Measurements from ENCODE around the gene CDHR2.

CDHR2 gene

DNA sequence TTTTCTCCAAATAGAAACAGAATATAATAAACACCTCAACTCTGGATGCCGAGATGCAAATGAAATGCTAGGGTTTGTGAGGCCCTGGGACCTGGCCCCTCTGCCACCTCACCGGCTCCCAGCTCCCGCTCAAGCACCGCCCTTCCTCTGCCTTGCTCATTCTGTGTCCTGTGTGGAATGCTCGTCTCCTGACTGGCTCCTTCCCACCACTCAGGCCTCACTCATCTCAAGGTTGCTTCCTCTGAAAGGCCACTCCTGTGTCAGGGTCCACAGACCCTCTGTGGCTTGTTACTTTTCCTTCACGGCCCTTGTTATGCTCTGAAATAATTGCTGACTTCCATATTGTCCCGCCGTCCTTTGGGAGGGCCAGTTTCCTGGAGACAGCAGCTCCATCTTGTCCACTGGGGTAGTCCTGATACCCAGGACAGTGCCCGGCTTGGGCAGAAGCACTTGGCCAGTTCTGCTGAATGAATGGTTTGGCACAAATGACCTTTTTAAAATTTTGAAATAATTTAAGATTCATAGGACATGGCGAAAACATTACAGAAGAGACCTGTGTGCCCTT is 27.4 kb upstream of the CDHR2 start:
- H3K36me3 ChIP-seq (ENCODE audit: insufficient read depth, insufficient read length, low read length), result no peaks in the 10 kb centered on the region
- H3K9me3 ChIP-seq (ENCODE audit: insufficient read depth, low read length), result no peaks in the 10 kb centered on the region
- TF ChIP-seq ZNF274 (IDR thresholded peaks at IDR 0.05; ENCODE audit: low read depth, low read length) (no peak), YY1 (IDR thresholded peaks at IDR 0.05; ENCODE audit: insufficient read depth, insufficient read length) (no peak), SUZ12 (IDR thresholded peaks at IDR 0.05; ENCODE audit: extremely low read depth, insufficient read depth, insufficient read length) (no peak)
- no peak overlapping the region for H3K4me3 ChIP-seq (ENCODE audit: insufficient read length, low read depth)
- no peak for DNase-seq (ENCODE audit: low read depth, low spot score)
- no peaks in the 10 kb centered on the region for H3K4me1 ChIP-seq (ENCODE audit: insufficient read depth, insufficient read length)
- H3K27me3 ChIP-seq (ENCODE audit: insufficient read depth, insufficient read length), result no peaks in the 10 kb centered on the region
- no peak overlapping the region for H3K9ac ChIP-seq (ENCODE audit: insufficient read length, low read depth)

DNA sequence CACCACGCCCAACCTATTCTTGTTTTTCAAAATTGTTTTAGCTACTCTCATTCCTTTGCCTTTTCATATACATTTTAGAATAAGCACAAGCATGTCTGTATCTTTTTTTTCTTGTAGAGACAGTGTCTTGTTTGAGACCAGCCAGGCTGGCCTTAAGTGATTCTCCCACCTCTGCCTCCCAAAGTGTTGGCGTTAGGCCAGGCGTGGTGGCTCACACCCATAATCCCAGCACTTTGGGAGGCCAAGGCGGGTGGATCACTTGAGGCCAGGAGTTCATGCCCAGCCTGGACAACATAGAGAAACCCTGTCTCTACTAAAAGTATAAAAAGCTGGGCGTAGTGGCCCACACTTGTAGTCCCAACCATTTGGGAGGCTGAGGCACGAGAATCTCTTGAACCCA is 25.0 kb upstream of the CDHR2 start:
- no peaks in the 10 kb centered on the region for H3K9me3 ChIP-seq (ENCODE audit: insufficient read depth, low read length)
- no peak overlapping the region for H3K9ac ChIP-seq (ENCODE audit: insufficient read length, low read depth)
- no peaks in the 10 kb centered on the region for H3K27me3 ChIP-seq (ENCODE audit: insufficient read depth, insufficient read length)
- H3K36me3 ChIP-seq (ENCODE audit: insufficient read depth, insufficient read length, low read length), result peaks cover 21% of the 10 kb centered on the region
- H3K4me1 ChIP-seq (ENCODE audit: insufficient read depth, insufficient read length), result peaks cover 4% of the 10 kb centered on the region
- DNase-seq (ENCODE audit: low read depth, low spot score), result no peak
- no peak overlapping the region for H3K4me3 ChIP-seq (ENCODE audit: insufficient read length, low read depth)
- no peak for TF ChIP-seq ZNF274 (IDR thresholded peaks at IDR 0.05; ENCODE audit: low read depth, low read length)
- no peak for TF ChIP-seq SUZ12 (IDR thresholded peaks at IDR 0.05; ENCODE audit: extremely low read depth, insufficient read depth, insufficient read length)

- H3K36me3 ChIP-seq (ENCODE audit: insufficient read depth, insufficient read length, low read length), result peaks cover 28% of the 10 kb centered on the region
- TF ChIP-seq ZNF274 (IDR thresholded peaks at IDR 0.05; ENCODE audit: low read depth, low read length) (no peak), YY1 (IDR thresholded peaks at IDR 0.05; ENCODE audit: insufficient read depth, insufficient read length) (no peak), SUZ12 (IDR thresholded peaks at IDR 0.05; ENCODE audit: extremely low read depth, insufficient read depth, insufficient read length) (no peak)
- no peaks in the 10 kb centered on the region for H3K9me3 ChIP-seq (ENCODE audit: insufficient read depth, low read length)
- no peak for DNase-seq (ENCODE audit: low read depth, low spot score)
- peaks cover 4% of the 10 kb centered on the region for H3K4me1 ChIP-seq (ENCODE audit: insufficient read depth, insufficient read length)
- no peak overlapping the region for H3K4me3 ChIP-seq (ENCODE audit: insufficient read length, low read depth)
- no peaks in the 10 kb centered on the region for H3K27me3 ChIP-seq (ENCODE audit: insufficient read depth, insufficient read length)
- H3K9ac ChIP-seq (ENCODE audit: insufficient read length, low read depth), result no peak overlapping the region
These were observed 24.2 kb upstream of the CDHR2 start for GRCh38 chr5:176524987-176525386.

- no peaks in the 10 kb centered on the region for H3K9me3 ChIP-seq (ENCODE audit: insufficient read depth, low read length)
- no peak for DNase-seq (ENCODE audit: low read depth, low spot score)
- peaks cover 4% of the 10 kb centered on the region for H3K4me1 ChIP-seq (ENCODE audit: insufficient read depth, insufficient read length)
- TF ChIP-seq ZNF274 (IDR thresholded peaks at IDR 0.05; ENCODE audit: low read depth, low read length) (no peak), SUZ12 (IDR thresholded peaks at IDR 0.05; ENCODE audit: extremely low read depth, insufficient read depth, insufficient read length) (no peak), YY1 (IDR thresholded peaks at IDR 0.05; ENCODE audit: insufficient read depth, insufficient read length) (no peak)
- H3K27me3 ChIP-seq (ENCODE audit: insufficient read depth, insufficient read length), result no peaks in the 10 kb centered on the region
- H3K4me3 ChIP-seq (ENCODE audit: insufficient read length, low read depth), result no peak overlapping the region
- H3K9ac ChIP-seq (ENCODE audit: insufficient read length, low read depth), result no peak overlapping the region
- peaks cover 33% of the 10 kb centered on the region for H3K36me3 ChIP-seq (ENCODE audit: insufficient read depth, insufficient read length, low read length)
These were observed 23.5 kb upstream of the CDHR2 start for GRCh38 chr5:176525677-176526076.

DNA sequence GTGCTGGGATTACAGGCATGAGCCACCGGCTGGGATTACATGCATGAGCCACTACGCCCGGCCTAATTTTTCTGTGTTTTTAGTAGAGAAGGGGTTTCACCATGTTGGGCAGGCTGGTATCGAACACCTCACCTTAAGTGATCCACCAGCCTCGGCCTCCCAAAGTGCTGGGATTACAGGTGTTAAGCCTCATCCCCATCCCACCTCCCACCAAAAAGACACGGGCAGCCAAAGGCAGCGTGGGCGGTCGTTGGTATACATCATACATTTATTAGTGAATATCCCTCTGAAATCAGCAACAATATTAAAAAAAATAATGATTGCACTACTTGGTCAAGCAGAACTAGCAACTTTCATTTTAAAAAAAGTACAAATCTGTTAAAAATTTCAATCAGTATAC is 22.7 kb upstream of the CDHR2 start:
- no peaks in the 10 kb centered on the region for H3K9me3 ChIP-seq (ENCODE audit: insufficient read depth, low read length)
- no peak overlapping the region for H3K9ac ChIP-seq (ENCODE audit: insufficient read length, low read depth)
- H3K27me3 ChIP-seq (ENCODE audit: insufficient read depth, insufficient read length), result no peaks in the 10 kb centered on the region
- H3K4me1 ChIP-seq (ENCODE audit: insufficient read depth, insufficient read length), result peaks cover 9% of the 10 kb centered on the region
- H3K36me3 ChIP-seq (ENCODE audit: insufficient read depth, insufficient read length, low read length), result peaks cover 40% of the 10 kb centered on the region
- TF ChIP-seq YY1 (IDR thresholded peaks at IDR 0.05; ENCODE audit: insufficient read depth, insufficient read length), result no peak
- no peak for TF ChIP-seq SUZ12 (IDR thresholded peaks at IDR 0.05; ENCODE audit: extremely low read depth, insufficient read depth, insufficient read length)
- TF ChIP-seq ZNF274 (IDR thresholded peaks at IDR 0.05; ENCODE audit: low read depth, low read length), result no peak
- H3K4me3 ChIP-seq (ENCODE audit: insufficient read length, low read depth), result no peak overlapping the region
- no peak for DNase-seq (ENCODE audit: low read depth, low spot score)

GRCh38 chr5:176527246-176528222 is 21.6 kb upstream of the CDHR2 start:
- H3K27me3 ChIP-seq (ENCODE audit: insufficient read depth, insufficient read length), result no peaks in the 10 kb centered on the region
- H3K36me3 ChIP-seq (ENCODE audit: insufficient read depth, insufficient read length, low read length), result peaks cover 48% of the 10 kb centered on the region
- no peak overlapping the region for H3K4me3 ChIP-seq (ENCODE audit: insufficient read length, low read depth)
- H3K9ac ChIP-seq (ENCODE audit: insufficient read length, low read depth), result no peak overlapping the region
- TF ChIP-seq SUZ12 (IDR thresholded peaks at IDR 0.05; ENCODE audit: extremely low read depth, insufficient read depth, insufficient read length), result no peak
- TF ChIP-seq ZNF274 (IDR thresholded peaks at IDR 0.05; ENCODE audit: low read depth, low read length), result no peak
- TF ChIP-seq YY1 (IDR thresholded peaks at IDR 0.05; ENCODE audit: insufficient read depth, insufficient read length), result no peak
- no peaks in the 10 kb centered on the region for H3K9me3 ChIP-seq (ENCODE audit: insufficient read depth, low read length)
- no peak for DNase-seq (ENCODE audit: low read depth, low spot score)
- peaks cover 9% of the 10 kb centered on the region for H3K4me1 ChIP-seq (ENCODE audit: insufficient read depth, insufficient read length)

GRCh38 chr5:176528301-176528700 is 20.8 kb upstream of the CDHR2 start:
- Histone ChIP-seq H3K4me3 (ENCODE audit: insufficient read length, low read depth) (no peak overlapping the region), H3K4me1 (ENCODE audit: insufficient read depth, insufficient read length) (peaks cover 9% of the 10 kb centered on the region), H3K27me3 (ENCODE audit: insufficient read depth, insufficient read length) (no peaks in the 10 kb centered on the region), H3K9ac (ENCODE audit: insufficient read length, low read depth) (no peak overlapping the region), H3K9me3 (ENCODE audit: insufficient read depth, low read length) (no peaks in the 10 kb centered on the region), H3K36me3 (ENCODE audit: insufficient read depth, insufficient read length, low read length) (peaks cover 48% of the 10 kb centered on the region)
- no peak for DNase-seq (ENCODE audit: low read depth, low spot score)
- TF ChIP-seq SUZ12 (IDR thresholded peaks at IDR 0.05; ENCODE audit: extremely low read depth, insufficient read depth, insufficient read length), result no peak
- TF ChIP-seq YY1 (IDR thresholded peaks at IDR 0.05; ENCODE audit: insufficient read depth, insufficient read length), result no peak
- no peak for TF ChIP-seq ZNF274 (IDR thresholded peaks at IDR 0.05; ENCODE audit: low read depth, low read length)

Data from NT2/D1 (cell line).